Measurements from ENCODE around the gene GRAMD1C. TPM values are rescaled to one million over a fixed set of nuclear protein-coding genes. Genes with fewer than 3 reads are reported as not detected.

Gene GRAMD1C
- polyA plus RNA-seq, 1 of the 3 experiments (the other 2 are of a cell fraction), result 1.2 TPM

GRCh38 chr3:113812854-113813253 is 25.7 kb upstream of the GRAMD1C start:
- H2AFZ ChIP-seq (ENCODE audit: low read depth), result no peak overlapping the region
- TF ChIP-seq MAX (IDR thresholded peaks at IDR 0.05; ENCODE audit: low read depth) (no peak), CHD2 (IDR thresholded peaks at IDR 0.05; ENCODE audit: low read length, partially characterized antibody) (no peak), REST (IDR thresholded peaks at IDR 0.05; ENCODE audit: low read depth, low read length) (no peak), USF1 (IDR thresholded peaks at IDR 0.05; ENCODE audit: borderline replicate concordance, low read depth) (no peak), JUND (IDR thresholded peaks at IDR 0.05) (no peak), ZBTB33 (IDR thresholded peaks at IDR 0.05; ENCODE audit: borderline replicate concordance, low read depth) (no peak), NFIC (IDR thresholded peaks at IDR 0.05; ENCODE audit: borderline replicate concordance) (no peak), MXI1 (IDR thresholded peaks at IDR 0.05; ENCODE audit: low read depth, low read length) (no peak), IRF3 (IDR thresholded peaks at IDR 0.05; ENCODE audit: low read depth, low read length) (no peak), SMC3 (IDR thresholded peaks at IDR 0.05; ENCODE audit: low read depth, low read length) (no peak), FOXM1 (IDR thresholded peaks at IDR 0.05; ENCODE audit: low read depth) (no peak), RFX5 (IDR thresholded peaks at IDR 0.05; ENCODE audit: low read length) (no peak), TEAD4 (IDR thresholded peaks at IDR 0.05; ENCODE audit: borderline replicate concordance, insufficient read depth) (no peak), EP300 (IDR thresholded peaks at IDR 0.05; ENCODE audit: borderline replicate concordance in 1 of 2, low read depth in 1 of 2, low read length in 1 of 2) (no peak), FOXJ3 (CRISPR knock-in tag; IDR thresholded peaks at IDR 0.05) (no peak), PBX3 (IDR thresholded peaks at IDR 0.05) (no peak), RCOR1 (IDR thresholded peaks at IDR 0.05; ENCODE audit: low read length) (no peak)
- H3K9me3 ChIP-seq, result no peaks in the 10 kb centered on the region
- no peaks in the 10 kb centered on the region for H3K79me2 ChIP-seq (ENCODE audit: insufficient read depth)
- no peaks in the 10 kb centered on the region for H3K4me1 ChIP-seq (ENCODE audit: control insufficient read depth in 1 of 2, insufficient read depth in 2 of 2, low read depth in 1 of 2, low read length in 1 of 2)
- H3K4me3 ChIP-seq (ENCODE audit: low read depth in 2 of 2, low read length in 1 of 2), result no peak overlapping the region
- POLR2A ChIA-PET, result no interaction called here
- no peaks in the 10 kb centered on the region for H3K9me2 ChIP-seq
- no peaks in the 10 kb centered on the region for H3K27me3 ChIP-seq (ENCODE audit: insufficient read depth)
- H3K9ac ChIP-seq, result no peak overlapping the region
- H3F3A ChIP-seq (replicated peaks; ENCODE audit: insufficient read depth), result peaks cover 6% of the 10 kb centered on the region
- WGBS (ENCODE audit: low lambda C conversion rate), result 96% methylated on average over 3 of the region's 3 CpGs
- no peak overlapping the region for H3K4me2 ChIP-seq
- no peak overlapping the region for H3K27ac ChIP-seq (ENCODE audit: low read depth in 2 of 2, low read length in 1 of 2)
- peaks cover 10 to 13% of the 10 kb centered on the region in 2 experiments for H3K36me3 ChIP-seq (replicated peaks in 1 of 2; ENCODE audit: control insufficient read depth in 1 of 2, insufficient read depth in 2 of 2, low read length in 1 of 2)
- CTCF ChIA-PET, result interaction anchor here (1.8 kb wide), 1 partner anchor 26 kb away, joined by 5 read pairs; the partner anchor contains the start of gene GRAMD1C
- H4K20me1 ChIP-seq (ENCODE audit: insufficient read depth), result no peaks in the 10 kb centered on the region
- DNase-seq, result no peak

All from SK-N-SH (cell line).